Measurements from ENCODE around the gene GPC6.

GPC6 gene

GRCh38 chr13:93769101-93769500, 542.5 kb downstream of the GPC6 start:
- H3K9me3 ChIP-seq (ENCODE audit: control insufficient read depth in 1 of 2, low read length in 2 of 2) = no peaks in the 10 kb centered on the region
- H3K36me3 ChIP-seq (ENCODE audit: control insufficient read depth in 1 of 2, insufficient read depth in 2 of 2, low read length in 2 of 2) = no peaks in the 10 kb centered on the region
- H3K27ac ChIP-seq (ENCODE audit: low read length) = no peak overlapping the region
- no peak overlapping the region for H3K4me3 ChIP-seq (ENCODE audit: low read depth in 1 of 2, low read length in 2 of 2)
- no peaks in the 10 kb centered on the region for H3K27me3 ChIP-seq (ENCODE audit: low read depth, low read length)
- no peaks in the 10 kb centered on the region for H3K4me1 ChIP-seq (ENCODE audit: control insufficient read depth in 1 of 2, insufficient read depth in 2 of 2, low read length in 2 of 2)

- H3K4me1 ChIP-seq (ENCODE audit: control insufficient read depth in 1 of 2, insufficient read depth in 2 of 2, low read length in 2 of 2) = no peaks in the 10 kb centered on the region
- no peaks in the 10 kb centered on the region for H3K9me3 ChIP-seq (ENCODE audit: control insufficient read depth in 1 of 2, low read length in 2 of 2)
- H3K36me3 ChIP-seq (ENCODE audit: control insufficient read depth in 1 of 2, insufficient read depth in 2 of 2, low read length in 2 of 2) = no peaks in the 10 kb centered on the region
- H3K27me3 ChIP-seq (ENCODE audit: low read depth, low read length) = no peaks in the 10 kb centered on the region
- H3K27ac ChIP-seq (ENCODE audit: low read length) = no peak overlapping the region
- H3K4me3 ChIP-seq (ENCODE audit: low read depth in 1 of 2, low read length in 2 of 2) = no peak overlapping the region
Observed at GRCh38 chr13:93769607-93770006, 543.0 kb downstream of the GPC6 start.

DNA sequence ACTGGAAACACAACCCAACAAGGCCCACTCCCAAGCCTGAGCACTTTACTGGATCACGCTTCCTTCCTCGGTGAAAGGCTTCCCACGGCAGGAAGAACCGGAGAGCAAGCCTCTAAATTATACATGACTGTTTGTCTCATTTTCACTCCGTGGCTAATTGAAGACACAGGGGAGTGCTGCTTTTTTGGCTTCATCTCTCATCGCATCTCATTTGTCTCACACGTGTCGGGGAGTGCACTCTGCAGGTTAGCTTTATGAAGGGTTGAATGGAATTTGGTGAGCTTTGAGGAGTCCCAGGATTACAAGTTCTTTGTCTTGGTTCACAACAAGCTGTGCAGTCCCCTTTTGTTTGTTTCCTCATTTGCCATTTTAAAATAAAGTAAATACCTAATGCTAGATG, 544.6 kb downstream of the GPC6 start:
- no peak overlapping the region for H3K4me3 ChIP-seq (ENCODE audit: low read depth in 1 of 2, low read length in 2 of 2)
- no peak overlapping the region for H3K27ac ChIP-seq (ENCODE audit: low read length)
- no peaks in the 10 kb centered on the region for H3K36me3 ChIP-seq (ENCODE audit: control insufficient read depth in 1 of 2, insufficient read depth in 2 of 2, low read length in 2 of 2)
- H3K4me1 ChIP-seq (ENCODE audit: control insufficient read depth in 1 of 2, insufficient read depth in 2 of 2, low read length in 2 of 2) = no peaks in the 10 kb centered on the region
- no peaks in the 10 kb centered on the region for H3K9me3 ChIP-seq (ENCODE audit: control insufficient read depth in 1 of 2, low read length in 2 of 2)
- no peaks in the 10 kb centered on the region for H3K27me3 ChIP-seq (ENCODE audit: low read depth, low read length)

DNA sequence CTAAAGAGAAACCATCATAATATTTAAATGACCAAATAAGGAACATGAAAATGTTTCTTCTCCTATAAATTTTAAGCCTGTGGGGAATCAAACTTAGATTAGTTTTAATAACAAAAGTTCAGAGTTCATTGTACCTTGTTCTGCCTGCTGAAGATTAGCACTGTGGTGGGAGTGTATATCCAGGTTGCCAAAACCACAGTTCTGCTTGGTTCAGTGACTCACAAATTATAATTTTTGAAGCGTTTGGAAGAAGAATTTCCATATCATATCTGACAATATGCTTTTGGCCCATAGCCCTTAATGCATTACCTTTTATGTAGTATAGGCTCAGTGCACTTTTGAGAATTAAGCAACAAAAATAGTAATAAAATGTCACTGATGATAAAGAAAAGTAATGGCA, 545.2 kb downstream of the GPC6 start:
- H3K4me3 ChIP-seq (ENCODE audit: low read depth in 1 of 2, low read length in 2 of 2) = no peak overlapping the region
- no peaks in the 10 kb centered on the region for H3K27me3 ChIP-seq (ENCODE audit: low read depth, low read length)
- H3K4me1 ChIP-seq (ENCODE audit: control insufficient read depth in 1 of 2, insufficient read depth in 2 of 2, low read length in 2 of 2) = no peaks in the 10 kb centered on the region
- H3K36me3 ChIP-seq (ENCODE audit: control insufficient read depth in 1 of 2, insufficient read depth in 2 of 2, low read length in 2 of 2) = no peaks in the 10 kb centered on the region
- no peaks in the 10 kb centered on the region for H3K9me3 ChIP-seq (ENCODE audit: control insufficient read depth in 1 of 2, low read length in 2 of 2)
- H3K27ac ChIP-seq (ENCODE audit: low read length) = no peak overlapping the region

- Histone ChIP-seq H3K27ac (ENCODE audit: low read length) (no peak overlapping the region), H3K27me3 (ENCODE audit: low read depth, low read length) (no peaks in the 10 kb centered on the region), H3K4me1 (ENCODE audit: control insufficient read depth in 1 of 2, insufficient read depth in 2 of 2, low read length in 2 of 2) (no peaks in the 10 kb centered on the region), H3K36me3 (ENCODE audit: control insufficient read depth in 1 of 2, insufficient read depth in 2 of 2, low read length in 2 of 2) (no peaks in the 10 kb centered on the region), H3K4me3 (ENCODE audit: low read depth in 1 of 2, low read length in 2 of 2) (no peak overlapping the region), H3K9me3 (ENCODE audit: control insufficient read depth in 1 of 2, low read length in 2 of 2) (no peaks in the 10 kb centered on the region)
Observed at GRCh38 chr13:93774506-93774905, 547.9 kb downstream of the GPC6 start.

DNA sequence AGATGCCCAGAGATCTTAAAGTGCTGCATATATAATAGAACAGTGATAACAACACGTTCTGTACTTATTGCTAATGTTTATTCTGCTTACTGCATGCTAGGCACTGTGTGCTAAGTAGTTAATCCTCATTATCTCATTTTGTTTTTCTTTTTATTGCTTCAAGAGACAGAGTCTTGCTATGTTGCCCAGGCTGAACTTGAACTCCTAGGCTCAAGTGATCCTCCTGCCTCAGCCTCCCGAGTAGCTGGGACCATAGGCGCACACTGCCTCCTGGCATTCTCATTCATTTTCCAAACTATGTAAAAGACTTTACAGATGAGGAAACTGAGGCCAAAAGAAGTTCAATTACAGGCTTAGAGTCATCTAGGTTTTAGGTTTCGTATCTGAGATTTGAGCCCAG, 548.4 kb downstream of the GPC6 start:
- Histone ChIP-seq H3K36me3 (ENCODE audit: control insufficient read depth in 1 of 2, insufficient read depth in 2 of 2, low read length in 2 of 2) (no peaks in the 10 kb centered on the region), H3K27ac (ENCODE audit: low read length) (no peak overlapping the region), H3K27me3 (ENCODE audit: low read depth, low read length) (no peaks in the 10 kb centered on the region), H3K4me1 (ENCODE audit: control insufficient read depth in 1 of 2, insufficient read depth in 2 of 2, low read length in 2 of 2) (no peaks in the 10 kb centered on the region), H3K4me3 (ENCODE audit: low read depth in 1 of 2, low read length in 2 of 2) (no peak overlapping the region), H3K9me3 (ENCODE audit: control insufficient read depth in 1 of 2, low read length in 2 of 2) (no peaks in the 10 kb centered on the region)

GRCh38 chr13:93775507-93776108, 549.0 kb downstream of the GPC6 start:
- H3K27ac ChIP-seq (ENCODE audit: low read length) = no peak overlapping the region
- H3K36me3 ChIP-seq (ENCODE audit: control insufficient read depth in 1 of 2, insufficient read depth in 2 of 2, low read length in 2 of 2) = no peaks in the 10 kb centered on the region

GRCh38 chr13:93776936-93777335, 550.3 kb downstream of the GPC6 start:
- Histone ChIP-seq H3K9me3 (ENCODE audit: control insufficient read depth in 1 of 2, low read length in 2 of 2) (no peaks in the 10 kb centered on the region), H3K27ac (ENCODE audit: low read length) (no peak overlapping the region), H3K27me3 (ENCODE audit: low read depth, low read length) (no peaks in the 10 kb centered on the region), H3K4me3 (ENCODE audit: low read depth in 1 of 2, low read length in 2 of 2) (no peak overlapping the region), H3K4me1 (ENCODE audit: control insufficient read depth in 1 of 2, insufficient read depth in 2 of 2, low read length in 2 of 2) (no peaks in the 10 kb centered on the region), H3K36me3 (ENCODE audit: control insufficient read depth in 1 of 2, insufficient read depth in 2 of 2, low read length in 2 of 2) (no peaks in the 10 kb centered on the region)

More at GRCh38 chr13:93775507-93776108, 549.0 kb downstream of the GPC6 start:
- Histone ChIP-seq H3K4me3 (ENCODE audit: low read depth in 1 of 2, low read length in 2 of 2) (no peak overlapping the region), H3K9me3 (ENCODE audit: control insufficient read depth in 1 of 2, low read length in 2 of 2) (no peaks in the 10 kb centered on the region), H3K4me1 (ENCODE audit: control insufficient read depth in 1 of 2, insufficient read depth in 2 of 2, low read length in 2 of 2) (no peaks in the 10 kb centered on the region), H3K27me3 (ENCODE audit: low read depth, low read length) (no peaks in the 10 kb centered on the region)

- Histone ChIP-seq H3K36me3 (ENCODE audit: control insufficient read depth in 1 of 2, insufficient read depth in 2 of 2, low read length in 2 of 2) (no peaks in the 10 kb centered on the region), H3K27me3 (ENCODE audit: low read depth, low read length) (no peaks in the 10 kb centered on the region), H3K27ac (ENCODE audit: low read length) (no peak overlapping the region), H3K4me1 (ENCODE audit: control insufficient read depth in 1 of 2, insufficient read depth in 2 of 2, low read length in 2 of 2) (no peaks in the 10 kb centered on the region), H3K9me3 (ENCODE audit: control insufficient read depth in 1 of 2, low read length in 2 of 2) (no peaks in the 10 kb centered on the region), H3K4me3 (ENCODE audit: low read depth in 1 of 2, low read length in 2 of 2) (no peak overlapping the region)
Observed at GRCh38 chr13:93777504-93777903, 550.9 kb downstream of the GPC6 start.

DNA sequence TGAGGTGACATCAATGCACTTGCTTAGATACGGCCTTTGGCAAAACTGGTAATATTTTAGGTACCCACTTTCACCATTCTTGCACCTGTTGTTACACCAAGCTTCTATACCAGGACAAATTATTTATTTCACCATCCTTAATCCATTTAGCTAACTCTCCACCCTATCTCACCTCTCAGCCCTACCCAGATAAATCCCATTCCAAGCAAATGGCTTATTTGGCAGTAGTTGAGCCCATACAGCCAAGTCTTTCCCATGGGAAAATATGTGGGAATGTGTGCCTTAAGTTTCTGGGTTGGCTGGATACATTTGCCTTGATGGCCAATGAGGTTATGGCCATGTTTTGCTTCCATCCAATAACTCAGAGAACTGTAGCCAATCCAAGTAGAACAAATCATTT, 551.9 kb downstream of the GPC6 start:
- Histone ChIP-seq H3K27me3 (ENCODE audit: low read depth, low read length) (no peaks in the 10 kb centered on the region), H3K9me3 (ENCODE audit: control insufficient read depth in 1 of 2, low read length in 2 of 2) (no peaks in the 10 kb centered on the region), H3K36me3 (ENCODE audit: control insufficient read depth in 1 of 2, insufficient read depth in 2 of 2, low read length in 2 of 2) (no peaks in the 10 kb centered on the region), H3K27ac (ENCODE audit: low read length) (no peak overlapping the region), H3K4me3 (ENCODE audit: low read depth in 1 of 2, low read length in 2 of 2) (no peak overlapping the region), H3K4me1 (ENCODE audit: control insufficient read depth in 1 of 2, insufficient read depth in 2 of 2, low read length in 2 of 2) (no peaks in the 10 kb centered on the region)

DNA sequence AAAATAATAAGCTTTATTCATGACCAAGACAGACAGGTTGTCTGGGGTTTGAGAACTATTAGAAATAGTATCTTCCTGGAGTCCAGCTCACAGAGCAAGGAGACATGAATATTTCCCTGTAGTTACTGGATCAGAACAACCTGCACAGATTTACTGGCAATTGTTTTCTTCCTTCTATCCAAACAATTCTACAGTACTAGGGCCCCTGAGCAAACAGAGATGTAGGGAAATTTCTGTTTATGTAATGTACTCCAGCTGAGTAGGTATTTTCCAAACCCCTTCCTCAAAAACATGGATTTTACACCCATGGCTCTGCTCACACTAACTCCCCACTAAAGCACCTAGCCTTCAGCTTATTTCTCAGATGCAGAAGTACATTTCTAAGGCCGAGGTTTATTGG, 557.6 kb downstream of the GPC6 start:
- Histone ChIP-seq H3K9me3 (ENCODE audit: control insufficient read depth in 1 of 2, low read length in 2 of 2) (no peaks in the 10 kb centered on the region), H3K36me3 (ENCODE audit: control insufficient read depth in 1 of 2, insufficient read depth in 2 of 2, low read length in 2 of 2) (no peaks in the 10 kb centered on the region), H3K27ac (ENCODE audit: low read length) (no peak overlapping the region)

GRCh38 chr13:93786846-93787489, 560.4 kb downstream of the GPC6 start:
- Histone ChIP-seq H3K9me3 (ENCODE audit: control insufficient read depth in 1 of 2, low read length in 2 of 2) (no peaks in the 10 kb centered on the region), H3K36me3 (ENCODE audit: control insufficient read depth in 1 of 2, insufficient read depth in 2 of 2, low read length in 2 of 2) (no peaks in the 10 kb centered on the region), H3K4me1 (ENCODE audit: control insufficient read depth in 1 of 2, insufficient read depth in 2 of 2, low read length in 2 of 2) (no peaks in the 10 kb centered on the region), H3K27me3 (ENCODE audit: low read depth, low read length) (no peaks in the 10 kb centered on the region), H3K4me3 (ENCODE audit: low read depth in 1 of 2, low read length in 2 of 2) (no peak overlapping the region), H3K27ac (ENCODE audit: low read length) (no peak overlapping the region)

More for the DNA sequence above, 557.6 kb downstream of the GPC6 start:
- no peaks in the 10 kb centered on the region for H3K27me3 ChIP-seq (ENCODE audit: low read depth, low read length)
- H3K4me3 ChIP-seq (ENCODE audit: low read depth in 1 of 2, low read length in 2 of 2) = no peak overlapping the region
- no peaks in the 10 kb centered on the region for H3K4me1 ChIP-seq (ENCODE audit: control insufficient read depth in 1 of 2, insufficient read depth in 2 of 2, low read length in 2 of 2)

All from muscle layer of duodenum (tissue), 2 donors.